ENCODE measurements around the gene PROS1. TPM values are rescaled to one million over a fixed set of nuclear protein-coding genes. Genes with fewer than 3 reads are reported as not detected.
"Not testable (repeated sequence)": the region's sequence is repeated elsewhere in the genome, so short reads cannot be mapped to it uniquely, and the experiment has no call there.

PROS1 gene
- total RNA-seq, 1 experiment from 2014 or later = 23.4 TPM

GRCh38 chr3:93867425-93867824 lies 106.3 kb downstream of the PROS1 start:
- BruUV-seq (replicated peaks) = no TSS peak
- H3K4me1 Mint-ChIP-seq (ENCODE audit: low read depth, unreplicated experiment) = no peaks in the 10 kb centered on the region
- Histone ChIP-seq H3K9me3 (no peaks in the 10 kb centered on the region), H3K4me1 (no peaks in the 10 kb centered on the region), H3K36me3 (ENCODE audit: control insufficient read depth, insufficient read depth, low read length) (no peaks in the 10 kb centered on the region), H3K4me3 (ENCODE audit: low read depth, low read length) (no peak overlapping the region), H3K27me3 (replicated peaks; ENCODE audit: control insufficient read depth, insufficient read depth, low read length) (no peaks in the 10 kb centered on the region)
- H3K9me3 Mint-ChIP-seq (ENCODE audit: unreplicated experiment) = no peaks in the 10 kb centered on the region
- DNase-seq = no peak
- intact Hi-C loops (cut with micrococcal nuclease; ENCODE audit: unreplicated experiment) = loop anchor here (10.0 kb wide), 1 partner anchor 53 kb away; no protein-coding TSS in a partner anchor
- H3K27me3 Mint-ChIP-seq (ENCODE audit: insufficient read depth, unreplicated experiment) = peaks cover 14% of the 10 kb centered on the region
- ChIA-PET CTCF (no interaction called here), POLR2A (no interaction called here)
- no peak for TF ChIP-seq CTCF (IDR thresholded peaks at IDR 0.05; ENCODE audit: insufficient read depth in 1 of 2, low read depth in 1 of 2, low read length in 1 of 2, severe bottlenecking in 1 of 2, unreplicated experiment in 1 of 2)
- H3K36me3 Mint-ChIP-seq (ENCODE audit: insufficient read depth, unreplicated experiment) = no peaks in the 10 kb centered on the region
- no peak overlapping the region for H3K4me3 Mint-ChIP-seq (ENCODE audit: unreplicated experiment)
- H3K27ac Mint-ChIP-seq (ENCODE audit: unreplicated experiment) = no peak overlapping the region

- peaks cover 8% of the 10 kb centered on the region for H3K27me3 Mint-ChIP-seq (ENCODE audit: insufficient read depth, unreplicated experiment)
- BruUV-seq (replicated peaks) = no TSS peak
- H3K36me3 ChIP-seq (ENCODE audit: control insufficient read depth, insufficient read depth, low read length) = no peaks in the 10 kb centered on the region
- no peaks in the 10 kb centered on the region for H3K9me3 Mint-ChIP-seq (ENCODE audit: unreplicated experiment)
- H3K4me1 Mint-ChIP-seq (ENCODE audit: low read depth, unreplicated experiment) = no peaks in the 10 kb centered on the region
- H3K36me3 Mint-ChIP-seq (ENCODE audit: insufficient read depth, unreplicated experiment) = no peaks in the 10 kb centered on the region
- DNase-seq = no peak
- no peak overlapping the region for H3K4me3 ChIP-seq (ENCODE audit: low read depth, low read length)
- H3K27ac Mint-ChIP-seq (ENCODE audit: unreplicated experiment) = no peak overlapping the region
- ChIA-PET CTCF (no interaction called here), POLR2A (no interaction called here)
- no peaks in the 10 kb centered on the region for H3K27me3 ChIP-seq (replicated peaks; ENCODE audit: control insufficient read depth, insufficient read depth, low read length)
- no peak overlapping the region for H3K4me3 Mint-ChIP-seq (ENCODE audit: unreplicated experiment)
- TF ChIP-seq CTCF (IDR thresholded peaks at IDR 0.05; ENCODE audit: insufficient read depth in 1 of 2, low read depth in 1 of 2, low read length in 1 of 2, severe bottlenecking in 1 of 2, unreplicated experiment in 1 of 2) = no peak
- intact Hi-C loops (cut with micrococcal nuclease; ENCODE audit: unreplicated experiment) = loop anchor here (10.0 kb wide), 1 partner anchor 46 kb away; no protein-coding TSS in a partner anchor
- H3K9me3 ChIP-seq = no peaks in the 10 kb centered on the region
- no peaks in the 10 kb centered on the region for H3K4me1 ChIP-seq
These were observed 112.7 kb downstream of the PROS1 start for GRCh38 chr3:93861017-93861416.

- peaks cover 3% of the 10 kb centered on the region for H3K27me3 Mint-ChIP-seq (ENCODE audit: insufficient read depth, unreplicated experiment)
- Histone ChIP-seq H3K9me3 (no peaks in the 10 kb centered on the region), H3K4me1 (no peaks in the 10 kb centered on the region), H3K27me3 (replicated peaks; ENCODE audit: control insufficient read depth, insufficient read depth, low read length) (no peaks in the 10 kb centered on the region), H3K36me3 (ENCODE audit: control insufficient read depth, insufficient read depth, low read length) (no peaks in the 10 kb centered on the region), H3K4me3 (ENCODE audit: low read depth, low read length) (no peak overlapping the region)
- BruUV-seq (replicated peaks) = no TSS peak
- no peak for TF ChIP-seq CTCF (IDR thresholded peaks at IDR 0.05; ENCODE audit: insufficient read depth in 1 of 2, low read depth in 1 of 2, low read length in 1 of 2, severe bottlenecking in 1 of 2, unreplicated experiment in 1 of 2)
- no peak overlapping the region for H3K27ac Mint-ChIP-seq (ENCODE audit: unreplicated experiment)
- CTCF ChIA-PET = no interaction called here
- no peak for DNase-seq
- H3K9me3 Mint-ChIP-seq (ENCODE audit: unreplicated experiment) = no peaks in the 10 kb centered on the region
- no peaks in the 10 kb centered on the region for H3K36me3 Mint-ChIP-seq (ENCODE audit: insufficient read depth, unreplicated experiment)
- H3K4me3 Mint-ChIP-seq (ENCODE audit: unreplicated experiment) = no peak overlapping the region
- POLR2A ChIA-PET = no interaction called here
- intact Hi-C loops (cut with micrococcal nuclease; ENCODE audit: unreplicated experiment) = no loop called here
- H3K4me1 Mint-ChIP-seq (ENCODE audit: low read depth, unreplicated experiment) = no peaks in the 10 kb centered on the region
These were observed 118.3 kb downstream of the PROS1 start for GRCh38 chr3:93855401-93855800.

- H3K4me1 Mint-ChIP-seq (ENCODE audit: low read depth, unreplicated experiment); POLR2A ChIA-PET: not testable (repeated sequence)
These were observed 121.5 kb downstream of the PROS1 start for GRCh38 chr3:93852228-93852627.

More at GRCh38 chr3:93852228-93852627, 121.5 kb downstream of the PROS1 start:
- DNase-seq; CTCF ChIA-PET; H3K27ac Mint-ChIP-seq (ENCODE audit: unreplicated experiment); H3K36me3 ChIP-seq (ENCODE audit: control insufficient read depth, insufficient read depth, low read length); H3K4me3 ChIP-seq (ENCODE audit: low read depth, low read length); H3K4me3 Mint-ChIP-seq (ENCODE audit: unreplicated experiment); H3K27me3 ChIP-seq (replicated peaks; ENCODE audit: control insufficient read depth, insufficient read depth, low read length); H3K4me1 ChIP-seq; H3K27me3 Mint-ChIP-seq (ENCODE audit: insufficient read depth, unreplicated experiment); H3K36me3 Mint-ChIP-seq (ENCODE audit: insufficient read depth, unreplicated experiment); H3K9me3 ChIP-seq; H3K9me3 Mint-ChIP-seq (ENCODE audit: unreplicated experiment); intact Hi-C loops (cut with micrococcal nuclease; ENCODE audit: unreplicated experiment); BruUV-seq (replicated peaks): not testable (repeated sequence)
